ENCODE results near the gene FANCL. TPM values are rescaled to one million over a fixed set of nuclear protein-coding genes. Genes with fewer than 3 reads are reported as not detected.
"Not testable (repeated sequence)": the region's sequence is repeated elsewhere in the genome, so short reads cannot be mapped to it uniquely, and the experiment has no call there.

Gene FANCL
- total RNA-seq, 1 experiment from 2014 or later = 34.5 TPM

GRCh38 chr2:58283931-58284330, 42.8 kb upstream of the FANCL start:
- no TSS peak for BruUV-seq (replicated peaks)
- peaks cover 0 to 3% of the 10 kb centered on the region in 2 experiments; a peak in 2 of 4 replicates for H3K4me1 ChIP-seq (ENCODE audit: control insufficient read depth in 1 of 2, insufficient read depth in 2 of 2, low read length in 2 of 2)
- intact Hi-C loops (cut with micrococcal nuclease) = no loop called here
- ATAC-seq (no peak), DNase-seq (ENCODE audit: low read depth, low spot score) (no peak)
- H3K9ac ChIP-seq (ENCODE audit: low read length) = no peak overlapping the region
- no peak overlapping the region for H2AFZ ChIP-seq (ENCODE audit: low read depth, low read length, poor library complexity, severe bottlenecking)
- ChIA-PET CTCF (no interaction called here), RAD21 (ENCODE audit: low non-redundant PET in 1 of 2, low total read pairs in 2 of 2, uncharacterized antibody in 2 of 2, unreplicated experiment in 2 of 2) (no interaction called here), POLR2A (no interaction called here)
- H3K27ac ChIP-seq (ENCODE audit: low read depth, low read length) = no peak overlapping the region
- no peaks in the 10 kb centered on the region for H3K36me3 ChIP-seq (ENCODE audit: control insufficient read depth in 1 of 2, insufficient read depth in 2 of 2, low read length in 2 of 2)
- no peaks in the 10 kb centered on the region for H3K79me2 ChIP-seq (ENCODE audit: insufficient read depth, low read length)
- H3K9me2 ChIP-seq (ENCODE audit: insufficient read depth) = no peaks in the 10 kb centered on the region
- H3K27me3 ChIP-seq (ENCODE audit: insufficient read depth, low read length) = no peaks in the 10 kb centered on the region
- H3K4me3 ChIP-seq (replicated peaks in 1 of 2; ENCODE audit: low read depth in 1 of 2, low read length in 2 of 2) = no peak overlapping the region
- no peak for TF ChIP-seq SIN3A (IDR thresholded peaks at IDR 0.05; ENCODE audit: low read depth)
- TF ChIP-seq ZFX (IDR thresholded peaks at IDR 0.05) = no peak
- no peak for TF ChIP-seq CBX3 (IDR thresholded peaks at IDR 0.05; ENCODE audit: low read depth)
- TF ChIP-seq, protein P1, sequence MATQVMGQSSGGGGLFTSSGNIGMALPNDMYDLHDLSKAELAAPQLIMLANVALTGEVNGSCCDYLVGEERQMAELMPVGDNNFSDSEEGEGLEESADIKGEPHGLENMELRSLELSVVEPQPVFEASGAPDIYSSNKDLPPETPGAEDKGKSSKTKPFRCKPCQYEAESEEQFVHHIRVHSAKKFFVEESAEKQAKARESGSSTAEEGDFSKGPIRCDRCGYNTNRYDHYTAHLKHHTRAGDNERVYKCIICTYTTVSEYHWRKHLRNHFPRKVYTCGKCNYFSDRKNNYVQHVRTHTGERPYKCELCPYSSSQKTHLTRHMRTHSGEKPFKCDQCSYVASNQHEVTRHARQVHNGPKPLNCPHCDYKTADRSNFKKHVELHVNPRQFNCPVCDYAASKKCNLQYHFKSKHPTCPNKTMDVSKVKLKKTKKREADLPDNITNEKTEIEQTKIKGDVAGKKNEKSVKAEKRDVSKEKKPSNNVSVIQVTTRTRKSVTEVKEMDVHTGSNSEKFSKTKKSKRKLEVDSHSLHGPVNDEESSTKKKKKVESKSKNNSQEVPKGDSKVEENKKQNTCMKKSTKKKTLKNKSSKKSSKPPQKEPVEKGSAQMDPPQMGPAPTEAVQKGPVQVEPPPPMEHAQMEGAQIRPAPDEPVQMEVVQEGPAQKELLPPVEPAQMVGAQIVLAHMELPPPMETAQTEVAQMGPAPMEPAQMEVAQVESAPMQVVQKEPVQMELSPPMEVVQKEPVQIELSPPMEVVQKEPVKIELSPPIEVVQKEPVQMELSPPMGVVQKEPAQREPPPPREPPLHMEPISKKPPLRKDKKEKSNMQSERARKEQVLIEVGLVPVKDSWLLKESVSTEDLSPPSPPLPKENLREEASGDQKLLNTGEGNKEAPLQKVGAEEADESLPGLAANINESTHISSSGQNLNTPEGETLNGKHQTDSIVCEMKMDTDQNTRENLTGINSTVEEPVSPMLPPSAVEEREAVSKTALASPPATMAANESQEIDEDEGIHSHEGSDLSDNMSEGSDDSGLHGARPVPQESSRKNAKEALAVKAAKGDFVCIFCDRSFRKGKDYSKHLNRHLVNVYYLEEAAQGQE (IDR thresholded peaks at IDR 0.05; ENCODE audit: low read depth) = no peak
- H4K20me1 ChIP-seq (ENCODE audit: insufficient read depth) = no peaks in the 10 kb centered on the region
- no peaks in the 10 kb centered on the region for H3K9me3 ChIP-seq (ENCODE audit: control insufficient read depth in 1 of 2, insufficient read depth in 1 of 2, low read depth in 1 of 2, low read length in 2 of 2)
- H3K4me2 ChIP-seq (ENCODE audit: low read length) = no peak overlapping the region

DNA sequence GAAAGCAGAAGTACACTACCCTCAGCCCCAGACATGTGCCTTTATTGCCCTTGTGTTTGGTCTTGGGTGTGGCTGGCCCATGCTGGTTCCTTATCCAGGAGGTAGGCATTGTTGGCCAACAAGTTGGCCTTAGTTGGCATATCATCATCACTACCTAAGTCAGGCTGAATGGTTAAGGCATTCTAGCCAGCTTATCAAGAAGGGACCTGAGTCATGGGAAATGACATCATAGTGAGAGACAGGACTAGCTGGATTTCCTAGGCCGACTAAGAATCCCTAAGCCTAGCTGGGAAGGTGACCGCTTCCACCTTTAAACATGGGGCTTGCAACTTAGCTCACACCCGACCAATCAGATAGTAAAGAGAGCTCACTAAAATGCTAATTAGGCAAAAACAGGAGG, 34.0 kb upstream of the FANCL start:
- CTCF ChIA-PET; H3K4me3 ChIP-seq (replicated peaks in 1 of 2; ENCODE audit: low read depth in 1 of 2, low read length in 2 of 2): not testable (repeated sequence)

More for the DNA sequence above, 34.0 kb upstream of the FANCL start:
- H3K4me1 ChIP-seq (ENCODE audit: control insufficient read depth in 1 of 2, insufficient read depth in 2 of 2, low read length in 2 of 2); H3K36me3 ChIP-seq (ENCODE audit: control insufficient read depth in 1 of 2, insufficient read depth in 2 of 2, low read length in 2 of 2); H3K4me2 ChIP-seq (ENCODE audit: low read length); intact Hi-C loops (cut with micrococcal nuclease); H3K27me3 ChIP-seq (ENCODE audit: insufficient read depth, low read length); DNase-seq (ENCODE audit: low read depth, low spot score); H3K9me3 ChIP-seq (ENCODE audit: control insufficient read depth in 1 of 2, insufficient read depth in 1 of 2, low read depth in 1 of 2, low read length in 2 of 2); BruUV-seq (replicated peaks); RAD21 ChIA-PET (ENCODE audit: low non-redundant PET in 1 of 2, low total read pairs in 2 of 2, uncharacterized antibody in 2 of 2, unreplicated experiment in 2 of 2); H3K9me2 ChIP-seq (ENCODE audit: insufficient read depth); H2AFZ ChIP-seq (ENCODE audit: low read depth, low read length, poor library complexity, severe bottlenecking); H3K79me2 ChIP-seq (ENCODE audit: insufficient read depth, low read length); H4K20me1 ChIP-seq (ENCODE audit: insufficient read depth); ATAC-seq; H3K9ac ChIP-seq (ENCODE audit: low read length); H3K27ac ChIP-seq (ENCODE audit: low read depth, low read length); POLR2A ChIA-PET: not testable (repeated sequence)
